Measurements from ENCODE around the gene PGA5.

Gene PGA5

GRCh38 chr11:61275191-61275590, 34.2 kb downstream of the PGA5 start:
- POLR2A ChIA-PET = no interaction called here

GRCh38 chr11:61277186-61278000, 36.4 kb downstream of the PGA5 start:
- ChIA-PET CTCF (interaction anchor here (0.5 kb wide), 2 partner anchors 77 to 83 kb away, joined by 3 to 8 read pairs; no protein-coding TSS in a partner anchor), POLR2A (no interaction called here)
- no peak for TF ChIP-seq LEF1 (IDR thresholded peaks at IDR 0.05; ENCODE audit: borderline replicate concordance)
- TF ChIP-seq FOXM1 (IDR thresholded peaks at IDR 0.05; ENCODE audit: borderline replicate concordance) = no peak
- no peak for TF ChIP-seq SP1 (IDR thresholded peaks at IDR 0.05)
- TF ChIP-seq PKNOX1 (IDR thresholded peaks at IDR 0.05) = no peak
- TF ChIP-seq FOXK2 (IDR thresholded peaks at IDR 0.05) = no peak
- no peak for TF ChIP-seq BHLHE40 (IDR thresholded peaks at IDR 0.05; ENCODE audit: borderline replicate concordance)
- TF ChIP-seq ARNT (IDR thresholded peaks at IDR 0.05) = no peak
- no peak for DNase-seq (ENCODE audit: extremely low spot score)

More at GRCh38 chr11:61275191-61275590, 34.2 kb downstream of the PGA5 start:
- CTCF ChIA-PET = interaction anchor here (0.6 to 0.7 kb wide), 2 partner anchors 18 to 73 kb away, joined by 3 read pairs; no protein-coding TSS in a partner anchor
- TF ChIP-seq CTBP1 (IDR thresholded peaks at IDR 0.05; ENCODE audit: borderline replicate concordance) = no peak
- no peak for TF ChIP-seq ARNT (IDR thresholded peaks at IDR 0.05)
- no peak for TF ChIP-seq ELF4 (IDR thresholded peaks at IDR 0.05)
- no peak for DNase-seq (ENCODE audit: extremely low spot score)

- CTCF ChIA-PET = no interaction called here
- TF ChIP-seq TARDBP (IDR thresholded peaks at IDR 0.05) = no peak
- TF ChIP-seq LEF1 (IDR thresholded peaks at IDR 0.05; ENCODE audit: borderline replicate concordance) = no peak
- TF ChIP-seq FOXM1 (IDR thresholded peaks at IDR 0.05; ENCODE audit: borderline replicate concordance) = no peak
- TF ChIP-seq HDGF (IDR thresholded peaks at IDR 0.05; ENCODE audit: borderline replicate concordance) = no peak
- TF ChIP-seq PKNOX1 (IDR thresholded peaks at IDR 0.05) = no peak
- no peak for TF ChIP-seq SP1 (IDR thresholded peaks at IDR 0.05)
- TF ChIP-seq NFRKB (IDR thresholded peaks at IDR 0.05) = no peak
- no peak for TF ChIP-seq CTBP1 (IDR thresholded peaks at IDR 0.05; ENCODE audit: borderline replicate concordance)
- no peak for TF ChIP-seq ARNT (IDR thresholded peaks at IDR 0.05)
- POLR2A ChIA-PET = no interaction called here
Measured at GRCh38 chr11:61278001-61278470, 37.1 kb downstream of the PGA5 start.

GRCh38 chr11:61279934-61280659, 39.1 kb downstream of the PGA5 start:
- ChIA-PET POLR2A (no interaction called here), CTCF (interaction anchor here (1.7 kb wide), 1 partner anchor 56 kb away, joined by 3 read pairs; no protein-coding TSS in a partner anchor)

More at GRCh38 chr11:61278001-61278470, 37.1 kb downstream of the PGA5 start:
- DNase-seq (ENCODE audit: extremely low spot score) = no peak

GRCh38 chr11:61280883-61281580, 40.1 kb downstream of the PGA5 start:
- ChIA-PET CTCF (interaction anchor here (0.6 to 1.7 kb wide), 2 partner anchors 55 to 150 kb away, joined by 3 read pairs; no protein-coding TSS in a partner anchor), POLR2A (interaction anchor here (1.2 to 1.5 kb wide), 2 partner anchors 13 to 81 kb away, joined by 4 to 5 read pairs; partner anchors contain the start of genes CYB561A3 and TMEM138)
- no peak for DNase-seq (ENCODE audit: extremely low spot score)
- TF ChIP-seq L3MBTL2 (conservative IDR thresholded peaks at IDR 0.05) = no peak
- no peak for TF ChIP-seq HDGF (IDR thresholded peaks at IDR 0.05; ENCODE audit: borderline replicate concordance)

More at GRCh38 chr11:61279934-61280659, 39.1 kb downstream of the PGA5 start:
- no peak for TF ChIP-seq FOXK2 (IDR thresholded peaks at IDR 0.05)
- TF ChIP-seq FOXA1 (IDR thresholded peaks at IDR 0.05) = no peak
- TF ChIP-seq SUZ12 (IDR thresholded peaks at IDR 0.05) = no peak
- TF ChIP-seq ARNT (IDR thresholded peaks at IDR 0.05) = no peak
- no peak for TF ChIP-seq FOXM1 (IDR thresholded peaks at IDR 0.05; ENCODE audit: borderline replicate concordance)
- TF ChIP-seq ELF4 (IDR thresholded peaks at IDR 0.05) = no peak
- TF ChIP-seq L3MBTL2 (conservative IDR thresholded peaks at IDR 0.05) = no peak
- TF ChIP-seq TARDBP (IDR thresholded peaks at IDR 0.05) = no peak
- no peak for TF ChIP-seq LEF1 (IDR thresholded peaks at IDR 0.05; ENCODE audit: borderline replicate concordance)
- no peak for TF ChIP-seq SP1 (IDR thresholded peaks at IDR 0.05)
- no peak for TF ChIP-seq CTBP1 (IDR thresholded peaks at IDR 0.05; ENCODE audit: borderline replicate concordance)
- TF ChIP-seq HDGF (IDR thresholded peaks at IDR 0.05; ENCODE audit: borderline replicate concordance) = no peak
- no peak for TF ChIP-seq PKNOX1 (IDR thresholded peaks at IDR 0.05)
- no peak for TF ChIP-seq ZNF384 (IDR thresholded peaks at IDR 0.05)
- no peak for TF ChIP-seq NFRKB (IDR thresholded peaks at IDR 0.05)
- DNase-seq (ENCODE audit: extremely low spot score) = no peak

Measured in HEK293T (cell line).